Measurements from ENCODE around the gene PCNX1. TPM values are rescaled to one million over a fixed set of nuclear protein-coding genes. Genes with fewer than 3 reads are reported as not detected.

Gene PCNX1
- total RNA-seq, 4 donors from 2014 or later: 47.1 to 73.6 (median 66.2) TPM

DNA sequence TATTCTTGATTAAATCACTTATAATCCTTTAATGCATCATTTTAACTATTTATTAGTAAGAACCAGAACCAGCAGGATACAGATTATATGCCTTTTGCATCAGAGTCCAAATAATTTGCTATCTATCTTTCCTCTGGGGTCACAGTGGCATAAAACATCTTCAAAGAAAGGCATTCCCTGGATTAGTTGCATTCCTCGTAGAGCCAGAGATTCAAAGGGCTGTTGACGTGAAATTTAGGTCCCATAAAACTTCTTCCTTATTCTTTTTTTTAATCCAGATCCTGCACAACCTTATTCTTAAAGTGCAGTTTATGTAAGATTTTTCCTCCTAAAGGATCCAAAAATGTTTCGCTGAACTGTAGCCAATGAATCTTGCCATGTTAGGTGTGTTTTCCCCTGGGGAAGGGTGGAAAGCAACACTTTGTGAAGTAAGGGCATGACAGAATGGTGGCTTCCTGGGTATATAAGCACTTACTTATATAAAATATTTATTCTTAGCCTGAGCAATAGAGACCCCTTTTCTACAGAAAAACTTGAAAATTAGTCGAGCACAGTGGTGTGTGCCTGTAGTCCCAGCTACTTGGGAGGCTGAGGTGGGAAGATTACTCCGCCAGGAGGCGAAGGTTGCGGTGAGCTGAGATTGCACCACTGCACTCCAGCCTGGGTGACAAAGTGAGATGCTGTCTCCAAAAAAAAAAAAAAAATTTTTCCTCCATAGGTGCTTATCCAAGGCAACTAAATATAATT, 208.7 kb downstream of the PCNX1 start:
- H3K4me1 ChIP-seq: no peaks in the 10 kb centered on the region

DNA sequence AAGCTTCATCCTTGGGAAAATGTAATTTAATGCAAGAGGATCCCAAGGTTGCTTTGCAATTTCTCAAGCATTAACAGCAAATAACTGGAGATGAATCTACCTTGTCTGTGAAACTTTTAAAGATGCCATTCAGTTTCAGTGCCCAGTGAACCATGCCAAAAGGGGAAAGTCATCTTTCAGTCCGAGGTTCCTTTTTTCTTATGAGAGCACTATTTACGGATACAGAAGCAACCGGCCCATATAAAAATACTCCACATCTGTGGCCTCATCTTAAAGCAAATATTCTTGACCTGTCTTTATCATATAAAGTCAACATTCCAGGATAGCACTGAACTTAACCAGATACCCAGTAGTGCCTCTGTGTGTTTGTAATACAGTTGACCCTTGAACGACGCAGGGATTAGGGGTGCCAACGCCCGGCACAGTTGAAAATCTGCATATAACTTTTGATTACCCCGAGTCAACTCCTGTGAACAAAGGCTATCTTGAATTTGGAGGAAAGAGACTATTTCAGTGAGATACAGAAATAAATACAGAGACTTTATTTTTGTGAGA, 209.4 kb downstream of the PCNX1 start:
- TF ChIP-seq POLR2AphosphoS5 (IDR thresholded peaks at IDR 0.05) (no peak), EP300 (IDR thresholded peaks at IDR 0.05) (no peak), CTCF (IDR thresholded peaks at IDR 0.05) (no peak), POLR2A (IDR thresholded peaks at IDR 0.05) (no peak)
- H3K4me1 ChIP-seq: no peaks in the 10 kb centered on the region
- ATAC-seq: no peak
- peaks cover 0 to 6% (median 0%) of the 10 kb centered on the region in 3 donors for H3K9me3 ChIP-seq
- peaks cover 0 to under 1% of the 10 kb centered on the region in 2 donors for H3K36me3 ChIP-seq
- H3K4me3 ChIP-seq: no peak overlapping the region
- 46 to 49% methylated on average over 5 to 8 of the region's 8 CpGs for WGBS, 2 donors (ENCODE audit: low coverage in 1 of 2)
- H3K27ac ChIP-seq: no peak overlapping the region
- H3K27me3 ChIP-seq: no peaks in the 10 kb centered on the region

More for the DNA sequence above, 208.7 kb downstream of the PCNX1 start:
- Histone ChIP-seq H3K27me3 (no peaks in the 10 kb centered on the region), H3K4me3 (no peak overlapping the region), H3K27ac (no peak overlapping the region), H3K9me3 (no peaks in the 10 kb centered on the region), H3K36me3 (peaks cover 0 to 7% of the 10 kb centered on the region in 2 donors)
- TF ChIP-seq POLR2A (IDR thresholded peaks at IDR 0.05): no peak
- TF ChIP-seq CTCF (IDR thresholded peaks at IDR 0.05): no peak
- no peak for TF ChIP-seq EP300 (IDR thresholded peaks at IDR 0.05)
- no peak for TF ChIP-seq POLR2AphosphoS5 (IDR thresholded peaks at IDR 0.05)
- no peak for ATAC-seq
- 96% methylated on average over 6 to 7 of the region's 7 CpGs for WGBS, 2 donors (ENCODE audit: low coverage in 1 of 2)

DNA sequence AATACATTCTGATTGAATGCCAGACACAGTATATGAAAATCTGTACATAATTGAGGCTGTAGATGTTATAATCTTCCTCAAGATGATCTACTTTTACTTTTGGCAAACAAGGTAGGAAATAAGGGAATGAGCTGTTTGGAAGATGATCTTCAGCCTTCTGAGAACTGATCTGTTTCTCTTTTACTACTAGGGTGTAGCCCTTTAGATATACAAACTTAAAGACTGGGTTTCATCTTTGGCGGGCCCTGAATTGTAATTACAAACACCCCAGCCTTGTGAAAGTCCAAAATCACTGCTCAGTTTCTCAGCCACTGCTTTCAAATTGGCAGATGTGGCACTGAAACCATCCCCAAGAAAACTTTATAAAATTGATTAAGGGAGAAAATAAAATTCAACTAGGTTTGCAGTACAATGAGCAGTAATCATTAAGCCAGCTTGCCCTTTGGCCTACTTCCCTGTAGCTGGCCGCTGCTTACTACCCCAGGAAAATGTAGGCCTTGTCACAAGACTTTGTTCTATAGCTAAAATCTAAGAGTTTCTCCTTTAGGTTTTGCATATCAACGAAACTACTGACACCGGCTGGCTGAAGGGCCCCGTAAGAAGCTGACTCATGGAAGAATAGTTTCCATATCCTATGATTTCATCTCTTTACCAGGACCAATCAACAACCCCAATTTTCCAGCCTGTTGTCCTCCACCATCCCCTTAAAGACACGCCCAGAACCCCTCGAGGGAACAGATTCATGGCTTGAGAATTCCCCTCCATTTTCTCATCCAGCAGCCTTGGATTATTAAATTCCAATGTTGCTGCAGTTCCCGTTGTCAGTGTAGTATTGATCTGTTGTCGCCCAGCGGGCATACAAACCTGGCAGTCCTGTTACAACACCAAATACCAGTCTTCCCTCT, 210.8 kb downstream of the PCNX1 start:
- WGBS, 2 donors (ENCODE audit: low coverage in 1 of 2): 83 to 86% methylated on average over 8 to 10 of the region's 10 CpGs
- TF ChIP-seq POLR2A (IDR thresholded peaks at IDR 0.05) (no peak), POLR2AphosphoS5 (IDR thresholded peaks at IDR 0.05) (no peak), EP300 (IDR thresholded peaks at IDR 0.05) (no peak), CTCF (IDR thresholded peaks at IDR 0.05) (no peak)
- H3K4me3 ChIP-seq: no peak overlapping the region
- H3K4me1 ChIP-seq: no peaks in the 10 kb centered on the region
- no peak overlapping the region for H3K27ac ChIP-seq
- H3K36me3 ChIP-seq: no peaks in the 10 kb centered on the region
- H3K9me3 ChIP-seq: peaks cover 0 to 9% (median 0%) of the 10 kb centered on the region in 3 donors
- H3K27me3 ChIP-seq: no peaks in the 10 kb centered on the region
- ATAC-seq: no peak

- WGBS, 2 donors (ENCODE audit: low coverage in 1 of 2): 91 to 100% methylated on average over 1 of the region's 1 CpG
- H3K4me1 ChIP-seq: no peaks in the 10 kb centered on the region
- TF ChIP-seq CTCF (IDR thresholded peaks at IDR 0.05): no peak
- no peak for TF ChIP-seq EP300 (IDR thresholded peaks at IDR 0.05)
- TF ChIP-seq POLR2AphosphoS5 (IDR thresholded peaks at IDR 0.05): no peak
- no peak for TF ChIP-seq POLR2A (IDR thresholded peaks at IDR 0.05)
- H3K9me3 ChIP-seq: peaks cover 0 to 9% (median 0%) of the 10 kb centered on the region in 3 donors
- no peaks in the 10 kb centered on the region for H3K27me3 ChIP-seq
- no peaks in the 10 kb centered on the region for H3K36me3 ChIP-seq
- no peak for ATAC-seq
- no peak overlapping the region for H3K4me3 ChIP-seq
- no peak overlapping the region for H3K27ac ChIP-seq
Observed at GRCh38 chr14:71119075-71119474, 211.8 kb downstream of the PCNX1 start.
